Measurements from ENCODE around the gene LACTB. TPM values are rescaled to one million over a fixed set of nuclear protein-coding genes. Genes with fewer than 3 reads are reported as not detected.

LACTB gene
- total RNA-seq, 4 donors from 2014 or later: 9.7 to 22.6 (median 12.1) TPM

- Histone ChIP-seq H3K36me3 (no peaks in the 10 kb centered on the region), H3K4me3 (no peak overlapping the region), H3K9me3 (no peaks in the 10 kb centered on the region), H3K27me3 (no peaks in the 10 kb centered on the region), H3K4me1 (no peaks in the 10 kb centered on the region), H3K27ac (no peak overlapping the region)
- TF ChIP-seq POLR2A (IDR thresholded peaks at IDR 0.05): no peak
- no peak for TF ChIP-seq CTCF (IDR thresholded peaks at IDR 0.05)
- intact Hi-C loops (cut with DNase I): no loop called here
- 79 to 100% methylated on average over 1 of the region's 1 CpG for WGBS, 2 donors
- DNase-seq: no peak
Measured at GRCh38 chr15:63084806-63085205, 36.9 kb upstream of the LACTB start.

- no peaks in the 10 kb centered on the region for H3K9me3 ChIP-seq
- 82 to 87% methylated on average over 4 of the region's 4 CpGs for WGBS, 2 donors
- no peaks in the 10 kb centered on the region for H3K27me3 ChIP-seq
- intact Hi-C loops (cut with DNase I): no loop called here
- TF ChIP-seq CTCF (IDR thresholded peaks at IDR 0.05) (no peak), POLR2A (IDR thresholded peaks at IDR 0.05) (no peak)
- DNase-seq: no peak
- no peak overlapping the region for H3K27ac ChIP-seq
- no peaks in the 10 kb centered on the region for H3K36me3 ChIP-seq
- H3K4me1 ChIP-seq: no peaks in the 10 kb centered on the region
- no peak overlapping the region for H3K4me3 ChIP-seq
Measured at GRCh38 chr15:63085289-63085688, 36.4 kb upstream of the LACTB start.

GRCh38 chr15:63086271-63086670, 35.4 kb upstream of the LACTB start:
- no peak for DNase-seq
- Histone ChIP-seq H3K4me1 (no peaks in the 10 kb centered on the region), H3K9me3 (no peaks in the 10 kb centered on the region), H3K4me3 (no peak overlapping the region), H3K27ac (no peak overlapping the region), H3K36me3 (no peaks in the 10 kb centered on the region), H3K27me3 (no peaks in the 10 kb centered on the region)
- intact Hi-C loops (cut with DNase I): no loop called here
- 66 to 72% methylated on average over 4 of the region's 4 CpGs for WGBS, 2 donors
- TF ChIP-seq CTCF (IDR thresholded peaks at IDR 0.05) (no peak), POLR2A (IDR thresholded peaks at IDR 0.05) (no peak)

DNA sequence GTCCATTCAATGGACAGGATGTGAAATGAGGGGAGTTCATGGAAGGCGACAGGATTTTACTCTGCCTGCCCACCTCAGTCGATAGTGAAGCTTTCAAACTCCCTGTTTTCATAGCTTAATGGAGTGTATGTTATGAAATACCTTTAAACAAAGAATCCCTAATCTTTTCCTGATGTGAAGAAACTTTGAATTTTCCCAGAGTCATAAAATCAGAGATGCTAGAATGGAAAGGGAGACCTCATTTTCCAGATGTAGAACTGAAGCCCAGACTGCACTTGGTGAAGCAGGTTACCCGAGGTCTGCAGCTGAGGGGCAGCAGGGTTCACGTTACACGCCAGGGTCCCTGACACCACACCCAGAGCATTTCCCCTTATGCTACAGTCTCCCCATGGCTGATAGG, 34.7 kb upstream of the LACTB start:
- TF ChIP-seq POLR2A (IDR thresholded peaks at IDR 0.05) (no peak), CTCF (IDR thresholded peaks at IDR 0.05) (no peak)
- Histone ChIP-seq H3K27ac (no peak overlapping the region), H3K9me3 (no peaks in the 10 kb centered on the region), H3K36me3 (no peaks in the 10 kb centered on the region), H3K4me1 (no peaks in the 10 kb centered on the region), H3K4me3 (no peak overlapping the region), H3K27me3 (no peaks in the 10 kb centered on the region)
- intact Hi-C loops (cut with DNase I): no loop called here
- 71 to 87% methylated on average over 5 of the region's 5 CpGs for WGBS, 2 donors
- DNase-seq: no peak

GRCh38 chr15:63088533-63089245, 33.0 kb upstream of the LACTB start:
- WGBS, 2 donors: 66 to 78% methylated on average over 3 to 6 of the region's 6 CpGs
- Histone ChIP-seq H3K4me1 (no peaks in the 10 kb centered on the region), H3K4me3 (no peak overlapping the region), H3K27ac (no peak overlapping the region), H3K27me3 (no peaks in the 10 kb centered on the region), H3K9me3 (no peaks in the 10 kb centered on the region), H3K36me3 (no peaks in the 10 kb centered on the region)
- DNase-seq: no peak
- TF ChIP-seq POLR2A (IDR thresholded peaks at IDR 0.05) (no peak), CTCF (IDR thresholded peaks at IDR 0.05) (no peak)
- intact Hi-C loops (cut with DNase I): no loop called here

Data from esophagus squamous epithelium (tissue), 5 donors.